ENCODE data around the gene KCNH1. TPM values are rescaled to one million over a fixed set of nuclear protein-coding genes. Genes with fewer than 3 reads are reported as not detected.

The KCNH1 gene
- polyA plus RNA-seq, 1 donor from 2014 or later = 3.9 TPM

DNA sequence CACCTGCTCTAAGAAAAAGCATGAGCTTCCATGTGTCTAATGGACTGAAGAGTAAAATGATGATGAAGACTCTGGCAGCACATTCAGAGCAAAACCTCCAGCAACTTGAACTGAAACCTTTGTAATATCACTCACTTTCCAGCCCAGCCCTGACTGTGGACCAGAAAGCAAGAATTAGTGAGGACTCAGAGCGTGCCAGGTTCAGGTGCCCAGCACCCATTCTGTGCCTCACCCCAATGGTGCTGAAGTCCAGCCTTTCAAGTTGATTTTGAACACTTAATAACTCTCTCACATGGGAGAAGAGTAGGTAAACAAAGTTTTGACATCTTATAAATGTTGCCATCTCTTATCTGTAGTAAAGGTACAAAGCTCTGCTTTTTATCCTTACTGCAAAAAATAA, 350.0 kb downstream of the KCNH1 start:
- TF ChIP-seq MXI1 (conservative IDR thresholded peaks at IDR 0.05; ENCODE audit: poor library complexity, severe bottlenecking) (no peak), EP300 (conservative IDR thresholded peaks at IDR 0.05; ENCODE audit: poor library complexity, severe bottlenecking) (no peak), TAF1 (IDR thresholded peaks at IDR 0.05; ENCODE audit: low read depth) (no peak), EZH2 (IDR thresholded peaks at IDR 0.05; ENCODE audit: borderline replicate concordance, insufficient read depth, low read length, poor library complexity, severe bottlenecking) (no peak), POLR2AphosphoS5 (IDR thresholded peaks at IDR 0.05) (no peak), SMC3 (conservative IDR thresholded peaks at IDR 0.05; ENCODE audit: poor library complexity) (no peak), RAD21 (conservative IDR thresholded peaks at IDR 0.05) (no peak), CTCF (IDR thresholded peaks at IDR 0.05; ENCODE audit: poor library complexity, severe bottlenecking) (no peak)
- TF ChIP-seq, protein P1, sequence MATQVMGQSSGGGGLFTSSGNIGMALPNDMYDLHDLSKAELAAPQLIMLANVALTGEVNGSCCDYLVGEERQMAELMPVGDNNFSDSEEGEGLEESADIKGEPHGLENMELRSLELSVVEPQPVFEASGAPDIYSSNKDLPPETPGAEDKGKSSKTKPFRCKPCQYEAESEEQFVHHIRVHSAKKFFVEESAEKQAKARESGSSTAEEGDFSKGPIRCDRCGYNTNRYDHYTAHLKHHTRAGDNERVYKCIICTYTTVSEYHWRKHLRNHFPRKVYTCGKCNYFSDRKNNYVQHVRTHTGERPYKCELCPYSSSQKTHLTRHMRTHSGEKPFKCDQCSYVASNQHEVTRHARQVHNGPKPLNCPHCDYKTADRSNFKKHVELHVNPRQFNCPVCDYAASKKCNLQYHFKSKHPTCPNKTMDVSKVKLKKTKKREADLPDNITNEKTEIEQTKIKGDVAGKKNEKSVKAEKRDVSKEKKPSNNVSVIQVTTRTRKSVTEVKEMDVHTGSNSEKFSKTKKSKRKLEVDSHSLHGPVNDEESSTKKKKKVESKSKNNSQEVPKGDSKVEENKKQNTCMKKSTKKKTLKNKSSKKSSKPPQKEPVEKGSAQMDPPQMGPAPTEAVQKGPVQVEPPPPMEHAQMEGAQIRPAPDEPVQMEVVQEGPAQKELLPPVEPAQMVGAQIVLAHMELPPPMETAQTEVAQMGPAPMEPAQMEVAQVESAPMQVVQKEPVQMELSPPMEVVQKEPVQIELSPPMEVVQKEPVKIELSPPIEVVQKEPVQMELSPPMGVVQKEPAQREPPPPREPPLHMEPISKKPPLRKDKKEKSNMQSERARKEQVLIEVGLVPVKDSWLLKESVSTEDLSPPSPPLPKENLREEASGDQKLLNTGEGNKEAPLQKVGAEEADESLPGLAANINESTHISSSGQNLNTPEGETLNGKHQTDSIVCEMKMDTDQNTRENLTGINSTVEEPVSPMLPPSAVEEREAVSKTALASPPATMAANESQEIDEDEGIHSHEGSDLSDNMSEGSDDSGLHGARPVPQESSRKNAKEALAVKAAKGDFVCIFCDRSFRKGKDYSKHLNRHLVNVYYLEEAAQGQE (IDR thresholded peaks at IDR 0.05; ENCODE audit: borderline replicate concordance) = no peak
- Histone ChIP-seq H3K36me3 (ENCODE audit: insufficient read depth, low read length) (no peaks in the 10 kb centered on the region), H3K4me3 (ENCODE audit: low read length) (no peak overlapping the region), H3K9me2 (ENCODE audit: insufficient read depth, low read length) (no peaks in the 10 kb centered on the region), H3K27ac (ENCODE audit: low read length) (no peak overlapping the region), H3K79me2 (replicated peaks; ENCODE audit: insufficient read depth, low read length) (no peaks in the 10 kb centered on the region), H4K20me1 (ENCODE audit: insufficient read depth) (no peaks in the 10 kb centered on the region), H3K9me3 (ENCODE audit: low read length) (no peaks in the 10 kb centered on the region), H2AFZ (ENCODE audit: low read depth, low read length) (no peak overlapping the region), H3F3A (ENCODE audit: insufficient read depth, low read length, poor library complexity, severe bottlenecking) (no peaks in the 10 kb centered on the region), H3K27me3 (ENCODE audit: insufficient read depth, low read depth, low read length) (no peaks in the 10 kb centered on the region), H3K9ac (ENCODE audit: low read length) (no peak overlapping the region), H3K4me2 (ENCODE audit: low read length) (no peak overlapping the region)

- TF ChIP-seq, protein P1 (IDR thresholded peaks at IDR 0.05; ENCODE audit: borderline replicate concordance) = no peak
- TF ChIP-seq TAF1 (IDR thresholded peaks at IDR 0.05; ENCODE audit: low read depth) (no peak), MXI1 (conservative IDR thresholded peaks at IDR 0.05; ENCODE audit: poor library complexity, severe bottlenecking) (no peak), POLR2AphosphoS5 (IDR thresholded peaks at IDR 0.05) (no peak), SMC3 (conservative IDR thresholded peaks at IDR 0.05; ENCODE audit: poor library complexity) (no peak), RAD21 (conservative IDR thresholded peaks at IDR 0.05) (no peak), CTCF (IDR thresholded peaks at IDR 0.05; ENCODE audit: poor library complexity, severe bottlenecking) (no peak), EZH2 (IDR thresholded peaks at IDR 0.05; ENCODE audit: borderline replicate concordance, insufficient read depth, low read length, poor library complexity, severe bottlenecking) (no peak), EP300 (conservative IDR thresholded peaks at IDR 0.05; ENCODE audit: poor library complexity, severe bottlenecking) (no peak)
- Histone ChIP-seq H3K79me2 (replicated peaks; ENCODE audit: insufficient read depth, low read length) (no peaks in the 10 kb centered on the region), H3K27ac (ENCODE audit: low read length) (no peak overlapping the region)
Measured at GRCh38 chr1:210781652-210782051, 352.3 kb downstream of the KCNH1 start.

More at GRCh38 chr1:210781652-210782051, 352.3 kb downstream of the KCNH1 start:
- Histone ChIP-seq H3K27me3 (ENCODE audit: insufficient read depth, low read depth, low read length) (no peaks in the 10 kb centered on the region), H3K4me2 (ENCODE audit: low read length) (no peak overlapping the region), H3K9me2 (ENCODE audit: insufficient read depth, low read length) (no peaks in the 10 kb centered on the region), H3K36me3 (ENCODE audit: insufficient read depth, low read length) (no peaks in the 10 kb centered on the region), H3K4me3 (ENCODE audit: low read length) (no peak overlapping the region), H4K20me1 (ENCODE audit: insufficient read depth) (no peaks in the 10 kb centered on the region), H3K9ac (ENCODE audit: low read length) (no peak overlapping the region), H3F3A (ENCODE audit: insufficient read depth, low read length, poor library complexity, severe bottlenecking) (no peaks in the 10 kb centered on the region), H2AFZ (ENCODE audit: low read depth, low read length) (no peak overlapping the region), H3K9me3 (ENCODE audit: low read length) (no peaks in the 10 kb centered on the region)

Measured in neural cell (in vitro differentiated cells).